Measurements from ENCODE around the gene TCF4. TPM values are rescaled to one million over a fixed set of nuclear protein-coding genes. Genes with fewer than 3 reads are reported as not detected.
A peak's percentile ranks its signal among the peaks of the same experiment; 100 is the strongest.

TCF4 gene
- total RNA-seq, 1 donor from 2014 or later, result 175 TPM

DNA sequence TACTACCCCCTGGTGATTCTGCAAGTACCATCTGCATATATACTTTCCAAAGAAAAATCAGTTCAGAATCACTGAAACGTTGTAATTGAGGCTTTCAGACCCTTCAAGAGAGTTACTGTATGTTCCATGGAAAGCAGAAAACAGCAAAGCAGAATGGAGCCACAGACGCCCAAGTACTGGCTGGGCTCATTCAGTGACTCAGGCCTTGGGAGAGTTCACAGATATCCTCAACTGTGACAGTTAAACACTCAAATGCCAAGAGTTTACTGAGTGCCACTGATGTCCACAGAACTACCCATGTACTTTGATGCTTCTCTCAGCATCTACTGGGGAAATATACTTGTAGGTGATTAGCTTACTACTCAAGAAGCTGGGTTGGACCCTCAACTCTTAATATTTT, 303.4 kb downstream of the TCF4 start:
- H3K9me3 Mint-ChIP-seq (ENCODE audit: unreplicated experiment), result no peaks in the 10 kb centered on the region

DNA sequence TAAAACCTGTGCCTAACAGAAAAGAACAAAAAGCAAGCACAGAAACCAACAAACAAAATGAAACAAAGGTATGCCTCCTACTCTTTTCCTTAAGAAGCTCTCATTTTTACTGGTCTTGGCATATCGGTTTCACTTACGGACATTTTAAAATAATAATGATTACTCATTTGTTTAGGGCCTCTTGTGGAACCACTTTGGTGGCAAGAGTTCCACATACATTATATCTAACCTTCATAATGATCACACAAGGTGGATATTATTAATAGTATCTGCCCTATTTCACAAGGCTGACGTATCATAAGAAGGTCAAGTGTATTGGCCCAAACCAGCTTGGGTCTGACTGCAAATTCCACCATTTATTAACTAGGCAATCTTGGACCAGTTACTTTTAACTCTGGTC, 304.7 kb downstream of the TCF4 start:
- Mint-ChIP-seq H3K27ac (ENCODE audit: unreplicated experiment) (no peak overlapping the region), H3K4me3 (ENCODE audit: unreplicated experiment) (no peak overlapping the region), H3K9me3 (ENCODE audit: unreplicated experiment) (no peaks in the 10 kb centered on the region), H3K36me3 (ENCODE audit: low read depth, unreplicated experiment) (no peaks in the 10 kb centered on the region), H3K27me3 (ENCODE audit: unreplicated experiment) (no peaks in the 10 kb centered on the region), H3K4me1 (ENCODE audit: unreplicated experiment) (peaks cover 18% of the 10 kb centered on the region)
- DNase-seq (ENCODE audit: low spot score), result no peak
- TF ChIP-seq, protein P1, sequence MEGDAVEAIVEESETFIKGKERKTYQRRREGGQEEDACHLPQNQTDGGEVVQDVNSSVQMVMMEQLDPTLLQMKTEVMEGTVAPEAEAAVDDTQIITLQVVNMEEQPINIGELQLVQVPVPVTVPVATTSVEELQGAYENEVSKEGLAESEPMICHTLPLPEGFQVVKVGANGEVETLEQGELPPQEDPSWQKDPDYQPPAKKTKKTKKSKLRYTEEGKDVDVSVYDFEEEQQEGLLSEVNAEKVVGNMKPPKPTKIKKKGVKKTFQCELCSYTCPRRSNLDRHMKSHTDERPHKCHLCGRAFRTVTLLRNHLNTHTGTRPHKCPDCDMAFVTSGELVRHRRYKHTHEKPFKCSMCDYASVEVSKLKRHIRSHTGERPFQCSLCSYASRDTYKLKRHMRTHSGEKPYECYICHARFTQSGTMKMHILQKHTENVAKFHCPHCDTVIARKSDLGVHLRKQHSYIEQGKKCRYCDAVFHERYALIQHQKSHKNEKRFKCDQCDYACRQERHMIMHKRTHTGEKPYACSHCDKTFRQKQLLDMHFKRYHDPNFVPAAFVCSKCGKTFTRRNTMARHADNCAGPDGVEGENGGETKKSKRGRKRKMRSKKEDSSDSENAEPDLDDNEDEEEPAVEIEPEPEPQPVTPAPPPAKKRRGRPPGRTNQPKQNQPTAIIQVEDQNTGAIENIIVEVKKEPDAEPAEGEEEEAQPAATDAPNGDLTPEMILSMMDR (IDR thresholded peaks at IDR 0.05; ENCODE audit: unreplicated experiment), result no peak

More for the DNA sequence above, 303.4 kb downstream of the TCF4 start:
- TF ChIP-seq, protein P1 (IDR thresholded peaks at IDR 0.05; ENCODE audit: unreplicated experiment), result no peak
- Mint-ChIP-seq H3K27me3 (ENCODE audit: unreplicated experiment) (no peaks in the 10 kb centered on the region), H3K4me1 (ENCODE audit: unreplicated experiment) (peaks cover 18% of the 10 kb centered on the region), H3K27ac (ENCODE audit: unreplicated experiment) (no peak overlapping the region), H3K4me3 (ENCODE audit: unreplicated experiment) (no peak overlapping the region), H3K36me3 (ENCODE audit: low read depth, unreplicated experiment) (no peaks in the 10 kb centered on the region)
- DNase-seq (ENCODE audit: low spot score), result no peak

DNA sequence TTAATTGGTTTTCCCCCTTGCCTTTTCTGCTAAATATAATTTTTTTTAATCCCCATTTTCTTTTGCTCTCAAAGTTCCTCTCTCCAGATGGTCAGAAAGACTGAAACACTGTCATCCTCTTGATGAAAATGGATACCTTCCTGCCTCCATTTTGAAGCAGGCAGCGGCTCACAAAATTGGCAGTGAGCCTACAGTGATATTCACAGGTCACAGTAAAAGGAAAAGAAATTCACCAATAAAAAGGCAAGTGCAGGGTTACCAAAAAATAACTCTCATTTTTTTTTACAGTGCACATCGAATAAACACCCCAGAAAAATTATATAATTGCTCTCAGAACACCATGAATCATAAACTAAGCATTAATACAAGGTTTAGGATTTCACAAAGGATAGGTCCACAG, 307.5 kb downstream of the TCF4 start:
- H3K36me3 Mint-ChIP-seq (ENCODE audit: low read depth, unreplicated experiment), result no peaks in the 10 kb centered on the region
- TF ChIP-seq, protein P1 (IDR thresholded peaks at IDR 0.05; ENCODE audit: unreplicated experiment), result no peak
- H3K27ac Mint-ChIP-seq (ENCODE audit: unreplicated experiment), result peak overlapping the region; percentile 22
- H3K27me3 Mint-ChIP-seq (ENCODE audit: unreplicated experiment), result no peaks in the 10 kb centered on the region
- peaks cover 3% of the 10 kb centered on the region for H3K4me1 Mint-ChIP-seq (ENCODE audit: unreplicated experiment)
- H3K4me3 Mint-ChIP-seq (ENCODE audit: unreplicated experiment), result no peak overlapping the region
- no peak for DNase-seq (ENCODE audit: low spot score)
- H3K9me3 Mint-ChIP-seq (ENCODE audit: unreplicated experiment), result no peaks in the 10 kb centered on the region

DNA sequence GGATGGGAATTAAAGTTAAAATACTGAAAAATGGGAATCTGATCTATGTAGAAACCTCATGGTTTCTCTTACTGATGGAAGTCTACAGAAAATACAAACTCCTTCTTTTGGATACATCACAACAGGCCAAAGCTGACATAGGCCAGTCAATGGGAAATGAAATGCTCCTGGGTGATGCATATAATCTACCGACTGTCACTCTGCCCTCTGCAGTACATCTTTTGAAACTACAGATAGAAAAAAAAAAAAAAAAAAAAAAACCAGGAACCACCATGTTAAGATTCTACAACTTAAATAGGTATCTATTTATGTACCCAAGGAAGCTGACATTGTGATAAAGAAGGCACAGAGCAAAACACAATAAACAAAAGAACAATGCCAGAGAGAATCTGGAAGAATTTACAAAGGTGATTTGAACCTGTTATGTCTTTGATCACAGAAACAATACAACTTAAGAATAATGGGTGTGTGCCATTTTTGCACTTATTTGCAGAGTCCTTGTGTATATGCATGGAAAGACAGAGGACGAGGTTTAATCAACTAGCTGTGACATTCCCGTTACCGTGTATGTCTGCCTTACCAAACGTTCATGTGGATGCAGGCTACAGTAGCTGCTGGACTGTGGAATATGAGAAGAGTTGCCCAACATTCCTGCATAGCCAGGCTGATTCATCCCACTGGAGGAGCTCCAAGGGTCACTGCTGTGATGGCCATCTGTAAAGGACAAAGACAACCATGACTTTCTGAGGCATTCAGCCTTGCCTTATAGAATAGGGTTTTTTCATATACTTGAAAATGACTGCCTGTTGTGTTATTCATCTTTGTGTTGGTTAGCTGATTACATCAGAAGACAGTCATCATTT, 312.7 kb downstream of the TCF4 start:
- H3K9me3 Mint-ChIP-seq (ENCODE audit: unreplicated experiment), result no peaks in the 10 kb centered on the region
- H3K27ac Mint-ChIP-seq (ENCODE audit: unreplicated experiment), result no peak overlapping the region
- no peaks in the 10 kb centered on the region for H3K4me1 Mint-ChIP-seq (ENCODE audit: unreplicated experiment)
- TF ChIP-seq, protein P1 (IDR thresholded peaks at IDR 0.05; ENCODE audit: unreplicated experiment), result peak; percentile 57
- H3K4me3 Mint-ChIP-seq (ENCODE audit: unreplicated experiment), result no peak overlapping the region
- no peak for DNase-seq (ENCODE audit: low spot score)
- H3K36me3 Mint-ChIP-seq (ENCODE audit: low read depth, unreplicated experiment), result peaks cover 18% of the 10 kb centered on the region
- H3K27me3 Mint-ChIP-seq (ENCODE audit: unreplicated experiment), result peaks cover 6% of the 10 kb centered on the region

DNA sequence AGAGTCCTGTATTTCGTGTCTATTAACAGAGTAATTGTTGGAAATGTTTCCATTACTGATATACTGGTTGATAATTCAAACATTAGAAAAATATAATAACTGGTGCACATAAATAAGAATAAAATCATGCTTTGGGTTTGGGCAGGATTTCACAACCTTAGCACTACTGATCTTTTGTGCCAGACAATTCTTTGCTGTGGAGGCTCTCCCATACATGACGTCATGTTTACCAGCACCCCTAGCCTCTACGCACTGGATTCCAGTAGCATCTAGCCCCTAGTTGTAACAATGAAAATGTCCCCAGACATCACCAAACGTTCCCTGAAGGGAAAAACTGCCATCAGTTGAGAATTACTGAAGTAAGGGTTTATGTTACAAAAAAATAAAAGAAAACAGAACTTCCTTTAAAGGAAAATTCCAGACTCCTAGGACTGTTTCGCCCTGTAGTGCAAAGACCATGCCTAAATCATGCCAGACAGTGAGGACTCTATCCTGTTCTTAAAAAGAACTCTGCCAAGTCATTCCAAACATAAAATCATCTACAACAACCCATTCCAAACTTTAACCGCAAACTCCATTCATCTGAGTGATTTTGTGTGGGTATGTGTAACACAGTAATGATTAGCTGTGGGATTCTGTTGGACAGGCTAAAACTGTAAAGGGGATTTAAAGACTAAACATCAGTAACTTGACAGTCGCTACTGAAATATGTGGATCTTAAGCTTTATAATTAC, 315.3 kb downstream of the TCF4 start:
- peaks cover 6% of the 10 kb centered on the region for H3K27me3 Mint-ChIP-seq (ENCODE audit: unreplicated experiment)
- H3K4me1 Mint-ChIP-seq (ENCODE audit: unreplicated experiment), result no peaks in the 10 kb centered on the region
- TF ChIP-seq, protein P1 (IDR thresholded peaks at IDR 0.05; ENCODE audit: unreplicated experiment), result no peak
- H3K27ac Mint-ChIP-seq (ENCODE audit: unreplicated experiment), result no peak overlapping the region
- H3K9me3 Mint-ChIP-seq (ENCODE audit: unreplicated experiment), result no peaks in the 10 kb centered on the region
- no peak overlapping the region for H3K4me3 Mint-ChIP-seq (ENCODE audit: unreplicated experiment)
- H3K36me3 Mint-ChIP-seq (ENCODE audit: low read depth, unreplicated experiment), result peaks cover 39% of the 10 kb centered on the region
- no peak for DNase-seq (ENCODE audit: low spot score)

All from endothelial cell (in vitro differentiated cells).